GM21717 (cell line): ENCODE measurements around the gene SRRD.
A peak's percentile ranks its signal among the peaks of the same experiment; 100 is the strongest.

Source experiments
- ATAC-seq: cut with Tn5 transposase; IDR thresholded peaks from one replicate; pipeline ENCODE4 v1.9.1; 2021; ENCODE audit warnings: mild to moderate bottlenecking, moderate library complexity; ENCODE audit not compliant: unreplicated experiment

SRRD gene

GRCh38 chr22:26480611-26480932 is 3.1 kb upstream of the SRRD start:
- no peak for ATAC-seq

GRCh38 chr22:26481112-26481693 is 2.5 kb upstream of the SRRD start:
- no peak for ATAC-seq

GRCh38 chr22:26481694-26482093 is 2.0 kb upstream of the SRRD start:
- ATAC-seq = no peak

GRCh38 chr22:26482161-26482560 is 1.5 kb upstream of the SRRD start:
- ATAC-seq = no peak

GRCh38 chr22:26483043-26483438 is 636 bp upstream of the SRRD start:
- ATAC-seq = no peak

- ATAC-seq = no peak
These were observed 656 bp downstream of the SRRD start for GRCh38 chr22:26484360-26484706.

GRCh38 chr22:26485013-26485412 is 1.3 kb downstream of the SRRD start:
- ATAC-seq = no peak

GRCh38 chr22:26485806-26486390 is 2.2 kb downstream of the SRRD start:
- no peak for ATAC-seq

GRCh38 chr22:26486394-26486793 is 2.7 kb downstream of the SRRD start:
- ATAC-seq = no peak

- ATAC-seq = no peak
These were observed 4.3 kb downstream of the SRRD start for GRCh38 chr22:26487996-26488395.

- ATAC-seq = no peak
These were observed 5.9 kb downstream of the SRRD start for GRCh38 chr22:26489447-26490036.

GRCh38 chr22:26492220-26492619 is 8.5 kb downstream of the SRRD start:
- ATAC-seq = no peak

GRCh38 chr22:26494506-26494905 is 10.8 kb downstream of the SRRD start:
- no peak for ATAC-seq

GRCh38 chr22:26496456-26496855 is 12.8 kb downstream of the SRRD start:
- ATAC-seq = no peak

- no peak for ATAC-seq
These were observed 15.6 kb downstream of the SRRD start for GRCh38 chr22:26499188-26499703.

GRCh38 chr22:26501996-26502395 is 18.3 kb downstream of the SRRD start:
- no peak for ATAC-seq

- no peak for ATAC-seq
These were observed 19.2 kb downstream of the SRRD start for GRCh38 chr22:26502688-26503561.

GRCh38 chr22:26503758-26504157 is 20.1 kb downstream of the SRRD start:
- ATAC-seq = no peak

- no peak for ATAC-seq
These were observed 24.5 kb downstream of the SRRD start for GRCh38 chr22:26508148-26508547.

- peak; percentile 90 for ATAC-seq
These were observed 28.6 kb downstream of the SRRD start, which contains the start of gene TFIP11 for GRCh38 chr22:26512149-26512793. Gene TFIP11 (minus strand): TSS chr22:26512473. CDS start chr22:26510272, 2,201 bp downstream.

- no peak for ATAC-seq
These were observed 30.2 kb downstream of the SRRD start for GRCh38 chr22:26513838-26514237.
